GM23338 (cell line): ENCODE data around the gene IFITM1. TPM values are rescaled to one million over a fixed set of nuclear protein-coding genes. Genes with fewer than 3 reads are reported as not detected.
A peak's percentile ranks its signal among the peaks of the same experiment; 100 is the strongest.

Experiments
- ATAC-seq: fragments of 200-7000 bp; cut with Tn5 transposase; 3 replicates; pipeline ENCODE4 v1.9.1; 2020
- DNase-seq: peaks from one replicate; pipeline ENCODE4 v3.0.0-alpha.2; 2015; ENCODE audit warnings: low spot score
- H2AFZ ChIP-seq: fragments of 200-600 bp; sonication (generic); 2 replicates; pipeline ENCODE4 v1.8.0; 2016; ENCODE audit warnings: antibody characterized with exemption, mild to moderate bottlenecking, moderate library complexity
- H3F3A ChIP-seq: fragments of 200-600 bp; sonication (generic); replicated peaks from 2 replicates; pipeline ENCODE4 v1.8.0; 2017; ENCODE audit warnings: antibody characterized with exemption, mixed run types, low read depth
- H3K27ac ChIP-seq: fragments of 200-600 bp; sonication (generic); 2 replicates; pipeline ENCODE4 v1.6.1; 2016; ENCODE audit warnings: low read depth
- H3K27me3 ChIP-seq: fragments of 200-600 bp; sonication (generic); 2 replicates; pipeline ENCODE4 v1.8.0; 2016; ENCODE audit warnings: mild to moderate bottlenecking, mixed run types, moderate library complexity; ENCODE audit not compliant: insufficient read depth
- H3K36me3 ChIP-seq: fragments of 200-600 bp; sonication (generic); 2 replicates; pipeline ENCODE4 v1.8.0; 2016; ENCODE audit warnings: mild to moderate bottlenecking; ENCODE audit not compliant: insufficient read depth
- H3K4me1 ChIP-seq: fragments of 200-600 bp; sonication (generic); 2 replicates; pipeline ENCODE4 v1.8.0; 2016; ENCODE audit warnings: mild to moderate bottlenecking, moderate library complexity; ENCODE audit not compliant: insufficient read depth
- H3K4me2 ChIP-seq: fragments of 200-600 bp; sonication (generic); 2 replicates; pipeline ENCODE4 v1.7.1; 2017; ENCODE audit warnings: mixed run types
- H3K4me3 ChIP-seq: fragments of 200-600 bp; sonication (generic); 2 replicates; pipeline ENCODE4 v1.6.1; 2016; ENCODE audit warnings: mixed run types
- H3K79me2 ChIP-seq: fragments of 200-600 bp; sonication (generic); replicated peaks from 2 replicates; pipeline ENCODE4 v1.8.0; 2017; ENCODE audit warnings: mild to moderate bottlenecking; ENCODE audit not compliant: insufficient read depth
- H3K9me2 ChIP-seq: fragments of 200-600 bp; sonication (generic); 2 replicates; pipeline ENCODE4 v1.8.0; 2017; ENCODE audit not compliant: insufficient read depth
- H4K20me1 ChIP-seq: fragments of 200-600 bp; sonication (generic); replicated peaks from 2 replicates; pipeline ENCODE4 v1.8.0; 2017; ENCODE audit warnings: mild to moderate bottlenecking; ENCODE audit not compliant: insufficient read depth
- H3K27ac Mint-ChIP-seq: 2 replicates; pipeline ENCODE4 v1.8.0; 2020; ENCODE audit warnings: inconsistent platforms, mild to moderate bottlenecking, moderate library complexity, mixed read lengths
- H3K27me3 Mint-ChIP-seq: 3 replicates; pipeline ENCODE4 v1.8.0; 2022; ENCODE audit warnings: low read depth, mild to moderate bottlenecking, moderate library complexity, mixed read lengths, inconsistent platforms; ENCODE audit not compliant: insufficient read depth, poor library complexity
- H3K36me3 Mint-ChIP-seq: 3 replicates; pipeline ENCODE4 v1.8.0; 2021; ENCODE audit warnings: low read depth, mild to moderate bottlenecking, inconsistent platforms, moderate library complexity, mixed read lengths
- H3K4me1 Mint-ChIP-seq: 3 replicates; pipeline ENCODE4 v1.8.0; 2020; ENCODE audit warnings: mild to moderate bottlenecking, inconsistent platforms, mixed read lengths
- H3K4me3 Mint-ChIP-seq: 3 replicates; pipeline ENCODE4 v1.8.0; 2021; ENCODE audit warnings: moderate library complexity, mild to moderate bottlenecking, inconsistent platforms, mixed read lengths
- H3K9me3 Mint-ChIP-seq: 3 replicates; pipeline ENCODE4 v1.8.0; 2020; ENCODE audit warnings: moderate library complexity, mild to moderate bottlenecking, inconsistent platforms, mixed read lengths
- CREB1 ChIP-seq: fragments of 250-450 bp; sonication (Bioruptor Pico); IDR thresholded peaks from 2 replicates; pipeline ENCODE4 v1.5.0; 2020; ENCODE audit warnings: low read depth, mild to moderate bottlenecking, moderate library complexity
- CTCF ChIP-seq, 2 experiments: fragments of 200-600 bp in 1 of 2; sonication (generic) in 1 of 2; conservative IDR thresholded peaks; 2 replicates each; pipeline versions ENCODE4 v1.5.1 to v1.6.1; 2016 to 2017; ENCODE audit warnings: antibody characterized with exemption in 2 of 2, low read depth in 2 of 2, mild to moderate bottlenecking in 2 of 2, moderate library complexity in 1 of 2
- ETS1 ChIP-seq: IDR thresholded peaks from 2 replicates; pipeline ENCODE4 v1.6.1; 2016; ENCODE audit warnings: antibody characterized with exemption
- EZH2phosphoT487 ChIP-seq: fragments of 200-600 bp; sonication (generic); IDR thresholded peaks from one replicate; pipeline ENCODE4 v1.8.1; 2018; ENCODE audit warnings: antibody characterized with exemption; ENCODE audit not compliant: unreplicated experiment
- JUNB ChIP-seq: IDR thresholded peaks from one replicate; pipeline ENCODE4 v1.6.1; 2016; ENCODE audit warnings: antibody characterized with exemption; ENCODE audit not compliant: unreplicated experiment
- NANOG ChIP-seq: IDR thresholded peaks from 2 replicates; pipeline ENCODE4 v1.6.1; 2016; ENCODE audit warnings: antibody characterized with exemption, borderline replicate concordance
- POLR2AphosphoS5 ChIP-seq: IDR thresholded peaks from 2 replicates; pipeline ENCODE4 v1.6.1; 2016; ENCODE audit warnings: antibody characterized with exemption, low read depth
- REST ChIP-seq: IDR thresholded peaks from one replicate; pipeline ENCODE4 v1.6.1; 2018; ENCODE audit warnings: antibody characterized with exemption; ENCODE audit not compliant: unreplicated experiment
- STAT1 ChIP-seq: IDR thresholded peaks from one replicate; pipeline ENCODE4 v1.6.1; 2016; ENCODE audit warnings: antibody characterized with exemption; ENCODE audit not compliant: unreplicated experiment
- ZNF331 ChIP-seq: fragments of 250-450 bp; sonication (Bioruptor Pico); IDR thresholded peaks from 2 replicates; pipeline ENCODE4 v1.5.0; 2020; ENCODE audit warnings: low read depth, mild to moderate bottlenecking, moderate library complexity
- long read RNA-seq: library from polyadenylated mRNA; unstranded; transcript quantifications from one replicate; pipeline ENCODE4 v2.0.0, GENCODE V29; 2020; ENCODE audit not compliant: unreplicated experiment
- polyA plus RNA-seq: library from polyadenylated mRNA; unstranded; fragments of >200 nt; fragmentation: Nextera tagmentation; extraction: Ambion mirVana; gene quantifications from 2 replicates; pipeline ENCODE4 v1.2.1, GENCODE V29; 2016
- total RNA-seq: library from RNA; depleted of rRNA; stranded (reverse); fragments of >200 nt; shearing (Covaris generic); gene quantifications from 2 replicates; pipeline ENCODE4 v1.2.3, GENCODE V29; 2014; rRNA removed

The IFITM1 gene
- total RNA-seq, result 396 and 409 TPM in 2 replicates
- polyA plus RNA-seq, result 1,180 and 1,194 TPM in 2 replicates
- long read RNA-seq, transcript IFITM1-202 (2 exons, 855 nt), result major isoform, 441 of 462 reads
- long read RNA-seq, partial matches to known transcripts, result 0 of 462 reads
- long read RNA-seq, other reads (novel, unspliced or antisense), result 21 of 462 reads

GRCh38 chr11:313787-314553 is at the start of gene IFITM1:
IFITM1 (plus strand) TSS chr11:314040; CDS start chr11:314171, 131 bp downstream.
- H3K27me3 ChIP-seq, result peaks cover 4% of the 10 kb centered on the region; the same call in 1 of the 2 replicates
- H3K36me3 Mint-ChIP-seq, result peaks cover 14% of the 10 kb centered on the region; the same call in 2 of the 3 replicates

More at GRCh38 chr11:313787-314553, at the start of gene IFITM1:
- Histone ChIP-seq H3K27ac (peak within 1 kb of the TSS; percentile 89), H3K4me2 (peak within 1 kb of the TSS; percentile 84), H4K20me1 (peaks cover 10% of the 10 kb centered on the region), H3K9me2 (no peaks in the 10 kb centered on the region), H3K4me3 (peak within 1 kb of the TSS; percentile 70), H3K79me2 (peaks cover 34% of the 10 kb centered on the region), H3F3A (peaks cover 32% of the 10 kb centered on the region), H3K4me1 (peaks cover 54% of the 10 kb centered on the region), H2AFZ (no peak within 1 kb of the TSS), H3K36me3 (no peaks in the 10 kb centered on the region)
- DNase-seq (peak; percentile 87), ATAC-seq (peak; percentile 21; the same call in 2 of the 3 replicates)
- TF ChIP-seq JUNB, result no peak
- no peak for TF ChIP-seq EZH2phosphoT487
- TF ChIP-seq STAT1, result no peak
- TF ChIP-seq ETS1, result peak; percentile 55
- no peak for TF ChIP-seq CREB1 (CRISPR knock-in tag)
- no peak for TF ChIP-seq ZNF331 (CRISPR knock-in tag)
- peak; percentile 97 for TF ChIP-seq POLR2AphosphoS5
- no peak for TF ChIP-seq REST
- no peak for TF ChIP-seq NANOG
- no peak for TF ChIP-seq CTCF (conservative IDR thresholded peaks at IDR 0.05; ENCODE audit: low read depth in 2 of 2)
- Mint-ChIP-seq H3K4me1 (peaks cover 62% of the 10 kb centered on the region), H3K27me3 (peaks cover 15% of the 10 kb centered on the region), H3K4me3 (peak within 1 kb of the TSS; percentile 91), H3K27ac (peak within 1 kb of the TSS; percentile 85), H3K9me3 (no peaks in the 10 kb centered on the region; the same call in 2 of the 3 replicates)
